Measurements from ENCODE around the gene FN3KRP.

FN3KRP gene

GRCh38 chr17:82691714-82692113 is 24.8 kb upstream of the FN3KRP start:
- H3K4me3 ChIP-seq (ENCODE audit: low read depth, low read length): no peak overlapping the region

GRCh38 chr17:82692268-82692667 is 24.2 kb upstream of the FN3KRP start:
- no peak for DNase-seq
- no peak overlapping the region for H3K27ac ChIP-seq
- no peak overlapping the region for H3K4me3 ChIP-seq (ENCODE audit: low read depth, low read length)
- no peak for TF ChIP-seq CTCF (IDR thresholded peaks at IDR 0.05; ENCODE audit: low read depth, low read length)
- peaks cover 19% of the 10 kb centered on the region for H3K36me3 ChIP-seq
- peaks cover 3% of the 10 kb centered on the region for H3K27me3 ChIP-seq (ENCODE audit: insufficient read depth, low read depth, severe bottlenecking)
- peaks cover 16% of the 10 kb centered on the region for H3K9me3 ChIP-seq (ENCODE audit: severe bottlenecking)

More at GRCh38 chr17:82691714-82692113, 24.8 kb upstream of the FN3KRP start:
- H3K36me3 ChIP-seq: peaks cover 19% of the 10 kb centered on the region
- no peak for TF ChIP-seq CTCF (IDR thresholded peaks at IDR 0.05; ENCODE audit: low read depth, low read length)
- H3K27ac ChIP-seq: no peak overlapping the region
- DNase-seq: no peak
- peaks cover 16% of the 10 kb centered on the region for H3K9me3 ChIP-seq (ENCODE audit: severe bottlenecking)
- H3K27me3 ChIP-seq (ENCODE audit: insufficient read depth, low read depth, severe bottlenecking): no peaks in the 10 kb centered on the region

GRCh38 chr17:82693168-82693867 is 23.2 kb upstream of the FN3KRP start:
- H3K4me3 ChIP-seq (ENCODE audit: low read depth, low read length): no peak overlapping the region
- TF ChIP-seq CTCF (IDR thresholded peaks at IDR 0.05; ENCODE audit: low read depth, low read length): no peak
- H3K27ac ChIP-seq: no peak overlapping the region
- no peak for DNase-seq
- H3K36me3 ChIP-seq: peaks cover 19% of the 10 kb centered on the region
- peaks cover 7% of the 10 kb centered on the region for H3K27me3 ChIP-seq (ENCODE audit: insufficient read depth, low read depth, severe bottlenecking)
- peaks cover 16% of the 10 kb centered on the region for H3K9me3 ChIP-seq (ENCODE audit: severe bottlenecking)

- Histone ChIP-seq H3K27me3 (ENCODE audit: insufficient read depth, low read depth, severe bottlenecking) (peaks cover 7% of the 10 kb centered on the region), H3K27ac (no peak overlapping the region), H3K9me3 (ENCODE audit: severe bottlenecking) (peaks cover 16% of the 10 kb centered on the region), H3K4me3 (ENCODE audit: low read depth, low read length) (no peak overlapping the region), H3K36me3 (peaks cover 19% of the 10 kb centered on the region)
- no peak for DNase-seq
- no peak for TF ChIP-seq CTCF (IDR thresholded peaks at IDR 0.05; ENCODE audit: low read depth, low read length)
Measured at GRCh38 chr17:82694647-82695046, 21.9 kb upstream of the FN3KRP start.

GRCh38 chr17:82696259-82696658 is 20.2 kb upstream of the FN3KRP start:
- peaks cover 16% of the 10 kb centered on the region for H3K9me3 ChIP-seq (ENCODE audit: severe bottlenecking)
- no peak overlapping the region for H3K27ac ChIP-seq
- H3K4me3 ChIP-seq (ENCODE audit: low read depth, low read length): no peak overlapping the region
- H3K27me3 ChIP-seq (ENCODE audit: insufficient read depth, low read depth, severe bottlenecking): peaks cover 7% of the 10 kb centered on the region
- TF ChIP-seq CTCF (IDR thresholded peaks at IDR 0.05; ENCODE audit: low read depth, low read length): no peak
- peaks cover 15% of the 10 kb centered on the region for H3K36me3 ChIP-seq
- no peak for DNase-seq
